RWPE2 (cell line): ENCODE measurements around the gene GOLM1.
A peak's percentile ranks its signal among the peaks of the same experiment; 100 is the strongest.
"Not testable (repeated sequence)": the region's sequence is repeated elsewhere in the genome, so short reads cannot be mapped to it uniquely, and the experiment has no call there.

ENCODE experiments used
- ATAC-seq: fragments of 200-7000 bp; cut with Tn5 transposase; 3 replicates; pipeline ENCODE4 v1.9.1; 2021; ENCODE audit warnings: low read depth
- DNase-seq: peaks from one replicate; pipeline ENCODE4 v3.0.0-alpha.2; 2020; ENCODE audit warnings: low spot score
- H3K27ac ChIP-seq: fragments of 450-650 bp; 2 replicates; pipeline ENCODE4 v1.5.1; 2017; ENCODE audit warnings: mild to moderate bottlenecking; ENCODE audit not compliant: poor library complexity, severe bottlenecking
- H3K27me3 ChIP-seq: fragments of 250-450 bp; sonication (Bioruptor Pico); 2 replicates; pipeline ENCODE4 v1.5.1; 2021; ENCODE audit warnings: mild to moderate bottlenecking, moderate library complexity; ENCODE audit not compliant: insufficient read depth, poor library complexity, severe bottlenecking
- H3K36me3 ChIP-seq: fragments of 250-450 bp; sonication (Bioruptor Pico); 2 replicates; pipeline ENCODE4 v1.5.1; 2020; ENCODE audit warnings: low read depth, mild to moderate bottlenecking, moderate library complexity
- H3K4me1 ChIP-seq: fragments of 250-450 bp; sonication (Bioruptor Pico); 2 replicates; pipeline ENCODE4 v1.5.1; 2021; ENCODE audit warnings: mild to moderate bottlenecking, moderate library complexity; ENCODE audit not compliant: insufficient read depth, poor library complexity, severe bottlenecking
- H3K4me3 ChIP-seq: fragments of 250-450 bp; sonication (Bioruptor Pico); 2 replicates; pipeline ENCODE4 v1.5.1; 2021; ENCODE audit warnings: mild to moderate bottlenecking, moderate library complexity; ENCODE audit not compliant: severe bottlenecking
- H3K9me3 ChIP-seq: fragments of 250-450 bp; sonication (Bioruptor Pico); 2 replicates; pipeline ENCODE4 v1.5.1; 2021; ENCODE audit warnings: mild to moderate bottlenecking, moderate library complexity; ENCODE audit not compliant: severe bottlenecking
- TF ChIP-seq, protein P1 (sequence below): fragments of 450-650 bp; IDR thresholded peaks from one replicate; pipeline ENCODE4 v1.5.1; 2017; ENCODE audit warnings: mild to moderate bottlenecking, moderate library complexity; ENCODE audit not compliant: poor library complexity, severe bottlenecking

The GOLM1 gene

DNA sequence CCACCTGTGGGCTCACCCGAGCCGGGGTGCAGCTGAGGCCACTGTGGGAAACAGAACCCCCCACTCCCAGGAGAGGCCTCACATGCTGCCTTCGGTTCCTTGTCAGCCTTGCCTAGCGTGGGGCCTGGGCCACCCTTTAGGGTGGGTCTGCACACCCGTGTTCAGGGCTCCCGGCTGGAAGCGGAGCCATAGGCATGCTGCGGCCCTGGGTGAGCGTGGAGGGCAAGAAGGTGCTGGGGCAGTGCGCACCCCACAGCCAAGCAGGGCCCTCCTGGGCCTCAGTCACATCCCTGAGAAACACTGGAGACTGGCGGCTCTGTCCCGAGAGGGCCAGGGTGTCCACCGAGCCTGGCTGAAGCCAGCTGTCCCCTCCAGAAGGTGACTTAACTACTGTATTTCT lies 41.9 kb downstream of the GOLM1 start:
- ATAC-seq, result no peak
- TF ChIP-seq, protein P1, sequence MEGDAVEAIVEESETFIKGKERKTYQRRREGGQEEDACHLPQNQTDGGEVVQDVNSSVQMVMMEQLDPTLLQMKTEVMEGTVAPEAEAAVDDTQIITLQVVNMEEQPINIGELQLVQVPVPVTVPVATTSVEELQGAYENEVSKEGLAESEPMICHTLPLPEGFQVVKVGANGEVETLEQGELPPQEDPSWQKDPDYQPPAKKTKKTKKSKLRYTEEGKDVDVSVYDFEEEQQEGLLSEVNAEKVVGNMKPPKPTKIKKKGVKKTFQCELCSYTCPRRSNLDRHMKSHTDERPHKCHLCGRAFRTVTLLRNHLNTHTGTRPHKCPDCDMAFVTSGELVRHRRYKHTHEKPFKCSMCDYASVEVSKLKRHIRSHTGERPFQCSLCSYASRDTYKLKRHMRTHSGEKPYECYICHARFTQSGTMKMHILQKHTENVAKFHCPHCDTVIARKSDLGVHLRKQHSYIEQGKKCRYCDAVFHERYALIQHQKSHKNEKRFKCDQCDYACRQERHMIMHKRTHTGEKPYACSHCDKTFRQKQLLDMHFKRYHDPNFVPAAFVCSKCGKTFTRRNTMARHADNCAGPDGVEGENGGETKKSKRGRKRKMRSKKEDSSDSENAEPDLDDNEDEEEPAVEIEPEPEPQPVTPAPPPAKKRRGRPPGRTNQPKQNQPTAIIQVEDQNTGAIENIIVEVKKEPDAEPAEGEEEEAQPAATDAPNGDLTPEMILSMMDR, result no peak

DNA sequence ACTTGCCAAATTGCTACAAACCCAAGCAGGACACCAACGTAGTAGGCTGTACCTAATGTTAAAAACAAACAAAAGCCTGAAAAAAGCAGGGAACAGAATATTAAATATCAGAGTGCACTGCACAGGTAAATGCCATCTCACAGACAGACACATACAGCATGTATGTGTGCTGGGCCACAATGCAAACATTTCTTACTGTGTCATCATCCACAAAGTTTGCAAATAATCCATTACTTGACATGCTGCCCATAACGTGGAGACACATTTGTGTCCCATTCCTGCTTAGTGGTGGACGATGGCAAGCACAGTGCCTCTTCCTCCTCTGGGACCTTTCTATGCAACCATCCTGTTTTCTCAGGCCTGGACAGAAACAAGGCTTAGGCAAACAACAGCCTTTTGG lies 44.7 kb downstream of the GOLM1 start:
- ATAC-seq (no peak), DNase-seq (no peak)
- Histone ChIP-seq H3K4me3 (no peak overlapping the region), H3K36me3 (no peaks in the 10 kb centered on the region), H3K9me3 (no peaks in the 10 kb centered on the region), H3K4me1 (no peaks in the 10 kb centered on the region), H3K27ac (no peak overlapping the region), H3K27me3 (no peaks in the 10 kb centered on the region)
- TF ChIP-seq, protein P1, result no peak

More for the DNA sequence above, 41.9 kb downstream of the GOLM1 start:
- Histone ChIP-seq H3K27ac (no peak overlapping the region), H3K36me3 (no peaks in the 10 kb centered on the region), H3K27me3 (no peaks in the 10 kb centered on the region), H3K4me1 (no peaks in the 10 kb centered on the region), H3K4me3 (no peak overlapping the region), H3K9me3 (no peaks in the 10 kb centered on the region)
- no peak for DNase-seq

DNA sequence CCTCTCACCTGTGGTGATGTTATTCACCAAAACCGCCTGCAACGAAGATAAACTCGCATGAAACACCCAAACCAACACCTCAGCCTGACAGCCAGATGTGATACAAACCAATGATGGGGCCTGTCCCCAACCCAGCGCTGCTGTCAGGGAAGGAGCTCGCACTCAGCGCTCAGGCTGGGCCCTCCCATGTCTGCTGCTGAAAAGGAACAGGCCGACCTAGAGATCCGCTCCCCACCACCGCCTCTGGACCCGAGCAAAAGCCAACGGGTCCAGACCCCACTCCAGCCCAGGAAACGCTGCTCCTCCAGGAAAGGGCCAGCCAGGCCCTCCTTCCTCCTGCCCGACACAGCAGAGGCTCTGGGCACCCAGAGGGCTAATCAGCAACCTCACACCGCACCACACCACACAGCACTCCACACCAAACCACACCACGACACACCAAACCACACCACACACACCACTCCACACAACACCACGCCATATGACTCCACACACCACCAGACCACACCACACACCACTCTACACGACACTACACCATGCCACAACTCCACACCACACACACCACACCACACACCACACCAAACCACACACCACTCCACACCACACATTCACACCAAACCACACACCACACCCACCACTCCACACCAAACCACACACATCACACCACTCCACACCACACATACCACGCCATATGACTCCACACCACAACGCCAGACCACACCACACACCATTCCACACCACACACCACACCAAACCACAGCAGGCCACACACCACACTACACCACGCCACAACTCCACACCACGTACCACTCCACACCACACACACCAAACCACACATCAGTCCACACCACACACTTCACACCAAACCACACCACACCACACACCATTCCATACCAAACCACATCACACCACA lies 46.5 kb downstream of the GOLM1 start:
- H3K9me3 ChIP-seq, result no peaks in the 10 kb centered on the region
- DNase-seq (no peak), ATAC-seq (peak; percentile 31; the same call in 1 of the 3 replicates)
- no peaks in the 10 kb centered on the region for H3K36me3 ChIP-seq
- H3K4me3 ChIP-seq, result no peak overlapping the region
- no peaks in the 10 kb centered on the region for H3K4me1 ChIP-seq
- TF ChIP-seq, protein P1, result no peak
- no peak overlapping the region for H3K27ac ChIP-seq
- no peaks in the 10 kb centered on the region for H3K27me3 ChIP-seq

DNA sequence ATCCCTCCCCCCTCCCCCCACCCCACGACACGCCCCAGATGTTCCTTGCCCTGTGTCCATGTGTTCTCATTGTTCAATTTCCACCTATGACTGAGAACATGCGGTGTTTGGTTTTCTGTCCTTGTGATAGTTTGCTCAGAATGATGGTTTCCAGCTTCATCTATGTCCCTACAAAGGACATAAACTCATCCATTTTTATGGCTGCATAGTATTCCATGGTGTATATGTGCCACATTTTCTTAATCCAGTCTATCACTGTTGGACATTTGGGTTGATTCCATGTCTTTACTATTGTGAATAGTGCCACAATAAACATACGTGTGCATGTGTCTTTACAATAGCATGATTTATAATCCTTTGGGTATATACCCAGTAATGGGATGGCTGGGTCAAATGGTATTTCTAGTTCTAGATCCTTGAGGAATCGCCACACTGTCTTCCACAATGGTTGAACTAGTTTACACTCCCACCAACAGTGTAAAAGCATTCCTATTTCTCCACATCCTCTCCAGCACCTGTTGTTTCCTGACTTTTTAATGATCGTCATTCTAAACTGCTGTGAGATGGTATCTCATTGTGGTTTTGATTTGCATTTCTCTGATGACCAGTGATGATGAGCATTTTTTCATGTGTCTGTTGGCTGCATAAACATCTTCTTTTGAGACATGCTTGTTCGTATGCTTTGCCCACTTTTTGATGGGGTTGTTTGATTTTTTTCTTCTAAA lies 51.2 kb downstream of the GOLM1 start:
- H3K27ac ChIP-seq, H3K9me3 ChIP-seq, DNase-seq, H3K36me3 ChIP-seq, H3K27me3 ChIP-seq, H3K4me3 ChIP-seq, ATAC-seq, H3K4me1 ChIP-seq: not testable (repeated sequence)

DNA sequence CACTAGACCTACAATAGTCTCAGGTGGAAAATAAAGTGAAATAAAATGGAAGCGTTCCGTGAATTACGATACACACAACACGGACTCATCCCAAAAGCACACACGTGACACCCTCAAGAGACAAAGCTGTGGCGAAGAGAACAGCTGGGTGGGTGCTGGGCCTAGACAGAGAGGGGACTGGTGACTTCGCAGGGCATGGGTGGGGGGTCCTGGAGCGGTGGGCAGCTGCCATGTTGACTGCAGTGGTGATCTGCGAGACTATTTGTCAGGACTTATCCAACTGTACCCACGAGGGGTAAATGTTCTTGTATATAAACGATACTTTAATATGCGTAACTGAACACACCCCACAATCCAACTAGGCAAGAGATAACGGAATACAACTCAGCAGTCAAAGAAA lies 52.0 kb downstream of the GOLM1 start:
- Histone ChIP-seq H3K36me3 (no peaks in the 10 kb centered on the region), H3K9me3 (no peaks in the 10 kb centered on the region), H3K4me1 (no peaks in the 10 kb centered on the region), H3K4me3 (no peak overlapping the region), H3K27ac (no peak overlapping the region), H3K27me3 (no peaks in the 10 kb centered on the region)
- ATAC-seq (no peak), DNase-seq (no peak)
- TF ChIP-seq, protein P1, result no peak
